Activated CD4-positive, alpha-beta T cell treated with anti-CD3 and anti-CD28 coated beads, Interleukin-2, amount 50 U/mL, for 16 hours (primary cell): ENCODE results near the gene TEX264.
A peak's percentile ranks its signal among the peaks of the same experiment; 100 is the strongest.

Experiments
- DNase-seq: peaks from one replicate; pipeline ENCODE4 v3.0.0-alpha.2; 2020

Gene TEX264

GRCh38 chr3:51676102-51676640 is 5.1 kb downstream of the TEX264 start:
- no peak for DNase-seq

DNA sequence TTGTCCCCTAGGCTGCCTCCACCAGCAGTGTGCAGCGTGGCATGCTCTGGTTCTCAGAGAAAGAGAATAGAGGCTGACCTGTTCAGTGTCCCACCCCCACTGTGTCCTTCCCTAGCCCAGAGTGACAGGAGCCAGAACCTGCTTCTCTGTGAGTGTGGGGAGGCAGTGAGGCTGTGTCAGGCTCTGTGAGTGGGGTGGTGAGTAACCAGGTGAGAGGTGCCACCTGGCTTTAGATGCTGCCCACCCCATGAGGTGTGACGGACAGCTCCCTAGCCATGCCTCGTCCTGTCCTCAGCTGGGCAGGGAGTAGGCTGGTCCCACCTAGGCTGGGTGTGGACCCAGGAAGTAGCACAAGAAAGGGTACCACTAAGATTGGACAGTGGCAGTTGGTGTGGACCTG is 6.3 kb downstream of the TEX264 start:
- DNase-seq, result no peak

- DNase-seq, result no peak
Observed at GRCh38 chr3:51678186-51678585, 7.1 kb downstream of the TEX264 start.

GRCh38 chr3:51678641-51679040 is 7.6 kb downstream of the TEX264 start:
- no peak for DNase-seq

DNA sequence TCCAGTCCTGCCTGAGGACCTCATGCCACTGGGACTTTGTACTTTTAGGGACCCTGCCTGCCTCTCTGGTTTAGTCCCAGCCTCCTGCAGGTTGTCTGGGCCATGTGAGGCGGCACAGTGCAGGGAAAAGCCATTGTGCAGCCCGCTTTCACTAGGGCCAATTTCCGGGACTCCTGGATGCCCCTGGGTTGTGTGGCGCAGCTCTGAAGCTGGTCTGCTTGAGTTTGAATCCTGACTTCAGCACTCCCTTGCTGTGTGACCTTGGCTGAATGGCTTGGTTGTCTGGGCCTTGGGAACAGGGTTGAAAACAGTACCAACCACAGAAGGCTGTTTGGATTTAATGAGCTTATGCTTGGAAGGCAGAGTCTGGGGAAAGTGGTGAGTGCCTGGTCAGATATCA is 8.3 kb downstream of the TEX264 start:
- DNase-seq, result no peak

DNA sequence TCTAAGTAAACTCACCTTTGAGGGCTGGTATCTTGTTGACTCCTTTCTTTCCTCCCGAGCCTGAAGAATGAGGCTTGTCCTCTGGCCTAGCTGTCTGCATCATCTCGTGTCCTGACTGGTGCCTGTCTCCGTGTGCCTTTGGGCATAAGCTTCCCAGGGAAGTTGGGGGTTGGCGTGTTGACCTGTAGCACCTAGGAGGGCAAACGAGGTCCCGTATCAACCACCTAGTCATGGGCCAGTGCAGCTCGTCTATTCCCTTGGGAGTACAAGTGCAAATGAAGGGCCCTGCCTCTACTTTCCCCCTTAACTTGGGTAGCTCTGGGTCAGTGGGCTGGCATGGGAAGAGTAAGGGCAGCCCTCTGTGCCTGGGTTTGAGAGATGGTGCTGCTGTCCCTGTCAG is 8.7 kb downstream of the TEX264 start:
- DNase-seq, result no peak

DNA sequence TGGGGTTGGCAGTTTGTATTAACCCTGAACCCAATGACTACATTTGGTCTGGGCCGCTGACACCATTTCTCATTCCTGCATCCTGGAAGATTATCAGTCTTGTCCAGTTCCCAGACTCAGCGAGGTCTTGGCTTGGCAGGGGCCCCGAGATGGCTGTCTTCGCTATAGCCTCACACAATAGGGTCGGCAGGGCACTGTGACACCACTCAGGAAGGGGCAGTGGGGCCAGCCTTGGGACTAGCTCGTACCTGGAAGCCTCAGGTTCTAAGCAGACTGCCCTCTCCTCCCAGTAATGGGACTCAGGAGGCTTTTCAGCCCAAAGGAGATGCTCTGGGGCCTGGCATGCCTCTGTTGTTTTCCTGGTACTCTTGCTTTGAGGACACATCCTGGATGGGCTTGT is 9.1 kb downstream of the TEX264 start:
- no peak for DNase-seq

DNA sequence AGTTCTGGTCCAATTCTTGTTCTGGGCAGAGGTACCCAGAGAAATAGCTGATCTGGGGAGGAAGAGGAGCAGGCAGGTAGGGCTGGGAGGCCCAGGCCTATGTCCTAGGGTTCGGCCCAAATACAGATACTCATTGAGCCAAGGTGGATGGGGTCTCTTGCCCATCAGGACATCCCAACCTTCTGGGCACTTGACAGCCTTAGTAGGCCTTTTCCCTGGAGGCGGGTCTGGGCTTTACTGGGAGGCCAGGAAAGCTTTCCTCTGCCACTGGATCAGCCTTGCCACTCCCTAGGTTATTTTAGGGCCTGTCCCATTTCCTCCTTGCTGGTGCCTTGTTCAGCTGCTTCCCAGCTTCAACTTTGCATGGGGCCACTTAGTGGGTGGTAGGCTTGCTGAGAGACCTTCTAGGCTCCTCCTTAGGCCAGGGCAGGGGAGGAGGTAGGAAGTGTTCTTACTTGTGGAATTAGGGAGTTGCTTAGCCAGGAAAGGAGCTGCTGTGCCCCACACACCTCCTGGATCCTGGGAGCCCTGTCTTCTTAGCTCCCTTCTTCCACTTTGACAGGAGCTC is 9.7 kb downstream of the TEX264 start:
- no peak for DNase-seq

- peak; percentile 77 for DNase-seq
Observed at GRCh38 chr3:51681453-51681852, 10.4 kb downstream of the TEX264 start.

- peak; percentile 91 for DNase-seq
Observed at GRCh38 chr3:51682079-51682478, 11.0 kb downstream of the TEX264 start.

- DNase-seq, result no peak
Observed at GRCh38 chr3:51682526-51682925, 11.5 kb downstream of the TEX264 start.

GRCh38 chr3:51683566-51683965 is 12.5 kb downstream of the TEX264 start:
- no peak for DNase-seq

GRCh38 chr3:51684971-51685751 is 14.1 kb downstream of the TEX264 start:
- no peak for DNase-seq

GRCh38 chr3:51686056-51686455 is 15.0 kb downstream of the TEX264 start:
- DNase-seq, result no peak

- DNase-seq, result peak; percentile 94
Observed at GRCh38 chr3:51686512-51687215, 15.6 kb downstream of the TEX264 start.

- no peak for DNase-seq
Observed at GRCh38 chr3:51687431-51688205, 16.6 kb downstream of the TEX264 start.

GRCh38 chr3:51688206-51688600 is 17.2 kb downstream of the TEX264 start:
- DNase-seq, result no peak

DNA sequence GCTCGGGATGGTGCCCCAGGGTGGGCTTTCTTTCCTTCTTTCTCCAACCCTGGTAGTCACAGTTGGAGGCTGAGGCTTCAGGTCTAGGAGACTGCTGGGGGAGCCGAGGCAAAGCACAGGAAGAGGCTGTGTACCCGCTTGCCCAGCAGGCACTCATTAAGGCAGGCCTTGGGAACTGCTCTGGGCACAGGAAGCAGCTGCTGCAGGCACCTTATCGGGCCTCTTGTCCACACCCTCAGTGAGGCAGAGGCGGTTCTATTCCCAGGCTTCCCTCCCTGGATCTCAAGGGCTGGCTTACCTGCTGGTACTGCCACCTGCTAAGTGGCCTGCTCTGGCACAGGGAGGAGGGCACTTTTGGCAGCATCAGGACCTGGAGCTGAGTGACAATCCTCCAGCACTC is 20.0 kb downstream of the TEX264 start:
- no peak for DNase-seq

- no peak for DNase-seq
Observed at GRCh38 chr3:51691949-51692348, 20.9 kb downstream of the TEX264 start.

DNA sequence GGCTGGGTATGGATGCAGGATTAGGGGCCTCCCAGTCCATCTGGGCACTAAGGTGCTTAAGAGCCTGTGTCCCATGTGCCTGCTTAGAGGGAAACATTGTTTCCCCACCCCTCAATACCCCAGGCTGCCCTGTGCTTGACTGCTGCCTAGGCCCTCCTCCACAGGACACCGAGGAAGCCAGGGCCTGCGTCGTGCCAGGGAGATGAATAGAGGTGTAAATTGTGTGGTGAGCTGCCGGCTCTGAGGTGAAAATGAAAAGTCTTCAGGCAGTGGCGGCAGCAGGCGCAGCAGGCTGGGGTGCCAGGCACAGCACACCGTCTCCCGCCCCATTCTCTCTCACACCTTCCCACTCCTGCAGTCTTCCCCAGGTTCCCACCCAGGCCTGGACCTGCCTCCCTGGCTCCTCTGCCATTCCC is 21.9 kb downstream of the TEX264 start:
- DNase-seq, result no peak

DNA sequence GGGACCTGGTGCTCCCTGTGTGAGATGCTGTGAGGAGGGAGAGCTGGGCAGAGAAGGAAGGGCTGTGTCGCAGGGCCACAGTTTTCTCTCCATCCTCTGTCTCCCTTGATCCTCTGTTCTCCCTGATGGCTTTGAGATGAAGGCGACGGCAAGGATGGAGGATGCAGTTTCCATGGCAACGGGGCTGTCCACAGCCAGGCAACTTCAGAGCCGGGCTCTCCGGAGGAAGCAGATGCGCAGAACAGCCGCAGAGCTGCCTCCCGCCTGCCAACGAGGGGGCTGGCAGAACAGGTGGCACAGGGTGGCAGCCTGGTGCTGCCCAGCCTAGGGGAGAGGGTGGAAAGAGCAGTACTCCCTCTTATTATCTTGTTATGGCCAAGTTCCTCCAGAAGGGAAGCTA is 25.9 kb downstream of the TEX264 start:
- no peak for DNase-seq

- no peak for DNase-seq
Observed at GRCh38 chr3:51698209-51698608, 27.2 kb downstream of the TEX264 start.

DNA sequence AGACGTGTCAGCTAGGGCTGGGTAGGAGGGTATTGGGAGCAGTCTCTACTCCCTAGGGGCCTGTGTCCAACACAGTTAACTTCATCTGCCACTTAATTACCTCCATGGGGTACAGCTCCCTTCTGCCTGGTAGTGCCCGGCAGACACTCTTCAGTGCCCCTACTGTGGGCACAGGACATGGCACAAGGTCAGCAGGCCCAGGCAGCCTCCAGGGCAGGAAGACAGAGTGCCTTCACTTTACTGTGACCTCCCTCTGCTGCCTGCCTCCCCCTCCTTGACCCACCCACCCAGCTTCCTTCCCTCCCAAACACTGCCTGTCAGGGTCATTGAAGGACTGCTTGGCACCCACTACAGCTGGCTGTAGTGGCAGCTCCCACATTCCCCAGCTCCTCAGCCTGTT is 29.4 kb downstream of the TEX264 start:
- no peak for DNase-seq
